Activated CD4-positive, alpha-beta T cell treated with anti-CD3 and anti-CD28 coated beads for 36 hours (primary cell): ENCODE measurements around the gene RIOK3. TPM values are rescaled to one million over a fixed set of nuclear protein-coding genes. Genes with fewer than 3 reads are reported as not detected.

ENCODE experiments used
- ATAC-seq: fragments of 200-7000 bp; cut with Tn5 transposase; one replicate; pipeline ENCODE4 v1.10.0; 2021; ENCODE audit warnings: mild to moderate bottlenecking, moderate library complexity
- CTCF ChIA-PET: fragments of 350-600 bp; sonication (Branson Sonifier 250); formaldehyde crosslinking; loops from one replicate; lab custom pipeline; 2021; ENCODE audit warnings: antibody characterized with exemption; lab: Charles Lee
- POLR2A ChIA-PET: fragments of 350-600 bp; sonication (Branson Sonifier 250); formaldehyde crosslinking; loops from one replicate; lab custom pipeline; 2021; ENCODE audit warnings: antibody characterized with exemption, inconsistent platforms; lab: Charles Lee
- DNase-seq: peaks from one replicate; pipeline ENCODE4 v3.0.0-alpha.2; 2020
- H3K27ac Mint-ChIP-seq: one replicate; pipeline ENCODE4 v1.8.0; 2021; ENCODE audit warnings: mixed read lengths
- H3K27me3 Mint-ChIP-seq: one replicate; pipeline ENCODE4 v1.8.0; 2021; ENCODE audit warnings: mixed read lengths
- H3K36me3 Mint-ChIP-seq: one replicate; pipeline ENCODE4 v1.8.0; 2021; ENCODE audit warnings: low read depth, mixed read lengths
- H3K4me1 Mint-ChIP-seq: one replicate; pipeline ENCODE4 v1.8.0; 2021; ENCODE audit warnings: mixed read lengths
- H3K4me3 Mint-ChIP-seq: one replicate; pipeline ENCODE4 v1.8.0; 2021; ENCODE audit warnings: mild to moderate bottlenecking, moderate library complexity, mixed read lengths
- H3K9me3 Mint-ChIP-seq: one replicate; pipeline ENCODE4 v1.8.0; 2021; ENCODE audit warnings: low read depth, mixed read lengths
- intact Hi-C, 2 experiments: fragments of 100-400 bp; cut with DNase I in 1 of 2; cut with micrococcal nuclease in 1 of 2; formaldehyde crosslinking; loops; one replicate each; pipeline versions ENCODE4 v1.14.2 to v1.15.1; 2022 to 2024; cut with DNase I, micrococcal nuclease
- total RNA-seq, 2 experiments: library from RNA; stranded (reverse); gene quantifications; one replicate each; pipeline ENCODE4 v1.2.3, GENCODE V29; 2021

The RIOK3 gene
- total RNA-seq, 2 experiments from 2014 or later: 71.1 to 71.2 TPM

DNA sequence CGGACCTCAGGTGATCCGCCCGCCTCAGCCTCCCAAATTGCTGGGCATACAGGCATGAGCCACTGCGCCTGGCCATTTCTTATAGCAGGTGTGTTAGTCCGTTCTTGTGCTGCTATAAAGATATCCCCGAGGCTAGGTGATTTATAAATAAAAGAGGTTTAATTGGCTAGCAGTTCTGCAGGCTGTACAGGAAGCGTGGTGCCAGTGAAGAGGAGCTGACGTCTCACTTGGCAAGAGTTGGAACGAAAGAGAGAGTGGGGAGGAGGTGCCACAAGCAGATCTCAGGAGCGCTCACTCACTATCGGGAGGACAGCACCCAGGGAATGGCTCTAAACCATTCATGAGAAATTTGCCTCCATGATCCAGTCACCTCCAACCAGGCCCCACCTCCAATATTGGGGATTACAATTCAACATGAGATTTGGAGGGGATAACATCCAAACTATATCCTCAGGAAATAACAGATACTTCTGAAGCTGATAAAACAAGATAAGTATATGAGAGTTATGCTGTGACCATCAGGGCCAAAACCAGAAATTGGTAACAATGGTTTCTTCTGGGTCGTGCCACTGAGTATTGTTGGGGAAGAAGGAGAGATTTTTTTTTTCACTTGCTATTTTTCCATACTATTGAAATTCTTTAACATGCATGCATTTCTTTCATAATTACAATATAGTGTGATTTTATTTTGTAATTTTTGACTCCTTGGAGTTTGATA lies 42.8 kb downstream of the RIOK3 start:
- no peaks in the 10 kb centered on the region for H3K27me3 Mint-ChIP-seq
- no peak overlapping the region for H3K4me3 Mint-ChIP-seq
- DNase-seq (no peak), ATAC-seq (no peak)
- H3K27ac Mint-ChIP-seq: no peak overlapping the region
- intact Hi-C loops: no loop called here
- H3K4me1 Mint-ChIP-seq: peaks cover 9% of the 10 kb centered on the region
- CTCF ChIA-PET: interaction anchor here (0.6 to 2.4 kb wide), 6 partner anchors 8 to 161 kb away, joined by 3 to 5 read pairs (median 4); no protein-coding TSS in a partner anchor
- POLR2A ChIA-PET: interaction anchor here (0.6 kb wide), 1 partner anchor 8 kb away, joined by 4 read pairs; no protein-coding TSS in a partner anchor
- no peaks in the 10 kb centered on the region for H3K9me3 Mint-ChIP-seq
- no peaks in the 10 kb centered on the region for H3K36me3 Mint-ChIP-seq

GRCh38 chr18:23498117-23498516 lies 45.0 kb downstream of the RIOK3 start:
- Mint-ChIP-seq H3K27ac (no peak overlapping the region), H3K36me3 (no peaks in the 10 kb centered on the region), H3K9me3 (no peaks in the 10 kb centered on the region), H3K27me3 (no peaks in the 10 kb centered on the region), H3K4me3 (no peak overlapping the region), H3K4me1 (peaks cover 16% of the 10 kb centered on the region)
- POLR2A ChIA-PET: interaction anchor here (0.5 to 0.6 kb wide), 3 partner anchors 50 to 644 kb away, joined by 3 to 5 read pairs (median 4); no protein-coding TSS in a partner anchor
- no peak for ATAC-seq
- CTCF ChIA-PET: interaction anchor here (0.6 to 4.3 kb wide), 29 partner anchors 8 to 1797 kb away, joined by 3 to 22 read pairs (median 5); partner anchors contain the start of gene RIOK3
- DNase-seq: no peak
- intact Hi-C loops: loop anchor here (1.0 to 2.0 kb wide), 2 partner anchors 89 to 315 kb away; no protein-coding TSS in a partner anchor

DNA sequence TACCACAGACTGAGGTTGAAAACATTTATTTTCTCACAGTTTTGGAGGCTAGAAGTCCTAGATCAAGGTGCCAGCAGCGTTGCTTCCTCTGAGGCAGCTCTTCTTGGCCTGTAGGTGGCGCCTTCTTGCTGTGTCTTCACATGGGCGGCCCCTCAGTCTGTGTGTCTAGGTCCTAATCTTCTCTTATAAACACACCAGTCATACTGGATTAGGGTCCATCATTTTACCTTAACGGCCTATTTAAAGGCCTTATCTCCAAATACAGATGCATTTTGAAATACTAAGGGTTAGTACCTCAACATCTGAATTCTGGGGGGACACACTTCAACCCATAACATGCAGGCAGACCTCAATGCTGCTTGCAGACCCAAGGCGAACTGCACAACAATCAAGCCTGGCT lies 45.8 kb downstream of the RIOK3 start:
- H3K4me3 Mint-ChIP-seq: no peak overlapping the region
- no peaks in the 10 kb centered on the region for H3K27me3 Mint-ChIP-seq
- ChIA-PET POLR2A (interaction anchor here (0.6 to 0.7 kb wide), 3 partner anchors 49 to 86 kb away, joined by 3 to 5 read pairs (median 4); no protein-coding TSS in a partner anchor), CTCF (interaction anchor here (0.6 to 4.3 kb wide), 30 partner anchors 9 to 1797 kb away, joined by 3 to 22 read pairs (median 5); partner anchors contain the start of gene RIOK3)
- no peak overlapping the region for H3K27ac Mint-ChIP-seq
- no peaks in the 10 kb centered on the region for H3K9me3 Mint-ChIP-seq
- ATAC-seq (peak; percentile 60), DNase-seq (peak; percentile 86)
- H3K36me3 Mint-ChIP-seq: no peaks in the 10 kb centered on the region
- H3K4me1 Mint-ChIP-seq: peaks cover 16% of the 10 kb centered on the region
- intact Hi-C loops: loop anchor here (1.0 to 2.0 kb wide), 4 partner anchors 87 to 314 kb away; partner anchors contain the start of gene NPC1 (in 1 of the 2)

DNA sequence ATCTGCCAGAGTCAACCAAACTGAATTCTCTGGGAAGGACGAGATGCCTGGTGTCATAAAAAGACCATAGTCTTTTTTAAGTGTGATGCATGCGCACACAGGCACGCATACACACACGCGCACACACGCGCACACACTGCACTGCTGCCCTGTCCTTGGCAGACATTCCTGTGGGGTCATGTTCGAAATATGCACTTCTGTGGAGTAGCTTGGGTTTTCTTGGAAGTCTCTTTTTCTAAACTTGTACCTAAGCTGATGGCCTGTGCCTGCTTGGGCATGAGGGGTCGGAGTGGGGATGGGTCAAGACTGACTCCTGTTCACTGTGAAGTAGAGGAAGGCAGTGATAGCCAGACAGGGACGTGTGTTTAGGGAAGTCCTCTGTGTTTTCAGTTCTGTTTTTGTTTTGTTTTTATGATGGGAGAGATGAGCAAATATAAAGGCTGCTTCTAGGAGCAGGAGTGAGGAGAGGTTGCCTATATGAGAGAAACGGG lies 46.2 kb downstream of the RIOK3 start:
- POLR2A ChIA-PET: no interaction called here
- DNase-seq (no peak), ATAC-seq (no peak)
- H3K9me3 Mint-ChIP-seq: no peaks in the 10 kb centered on the region
- H3K27me3 Mint-ChIP-seq: no peaks in the 10 kb centered on the region
- CTCF ChIA-PET: interaction anchor here (0.6 to 4.3 kb wide), 15 partner anchors 9 to 422 kb away, joined by 3 to 22 read pairs (median 5); no protein-coding TSS in a partner anchor
- H3K36me3 Mint-ChIP-seq: no peaks in the 10 kb centered on the region
- H3K4me3 Mint-ChIP-seq: no peak overlapping the region
- intact Hi-C loops: loop anchor here (1.0 to 2.0 kb wide), 3 partner anchors 87 to 313 kb away; partner anchors contain the start of gene NPC1 (in 1 of the 2)
- H3K27ac Mint-ChIP-seq: no peak overlapping the region
- H3K4me1 Mint-ChIP-seq: peaks cover 18% of the 10 kb centered on the region

GRCh38 chr18:23501626-23502025 lies 48.5 kb downstream of the RIOK3 start:
- H3K4me1 Mint-ChIP-seq: peaks cover 35% of the 10 kb centered on the region
- no peak overlapping the region for H3K27ac Mint-ChIP-seq
- POLR2A ChIA-PET: no interaction called here
- H3K36me3 Mint-ChIP-seq: peaks cover 8% of the 10 kb centered on the region
- H3K9me3 Mint-ChIP-seq: no peaks in the 10 kb centered on the region
- H3K4me3 Mint-ChIP-seq: no peak overlapping the region
- no peak for DNase-seq
- intact Hi-C loops: loop anchor here (2.0 to 10.0 kb wide), 4 partner anchors 173 to 567 kb away; partner anchors contain the start of gene TTC39C (in 1 of the 2)
- ATAC-seq: no peak
- CTCF ChIA-PET: interaction anchor here (0.9 to 1.8 kb wide), 5 partner anchors 13 to 560 kb away, joined by 3 to 7 read pairs (median 4); no protein-coding TSS in a partner anchor
- no peaks in the 10 kb centered on the region for H3K27me3 Mint-ChIP-seq

GRCh38 chr18:23502516-23503037 lies 49.5 kb downstream of the RIOK3 start:
- no peaks in the 10 kb centered on the region for H3K9me3 Mint-ChIP-seq
- ChIA-PET CTCF (interaction anchor here (0.8 to 1.8 kb wide), 4 partner anchors 14 to 80 kb away, joined by 3 to 7 read pairs (median 4); no protein-coding TSS in a partner anchor), POLR2A (interaction anchor here (0.6 kb wide), 1 partner anchor 29 kb away, joined by 3 read pairs; no protein-coding TSS in a partner anchor)
- H3K4me3 Mint-ChIP-seq: peak overlapping the region; percentile 94
- DNase-seq (no peak), ATAC-seq (no peak)
- peaks cover 11% of the 10 kb centered on the region for H3K36me3 Mint-ChIP-seq
- H3K27ac Mint-ChIP-seq: peak overlapping the region; percentile 94
- H3K4me1 Mint-ChIP-seq: peaks cover 41% of the 10 kb centered on the region
- no peaks in the 10 kb centered on the region for H3K27me3 Mint-ChIP-seq
- intact Hi-C loops: loop anchor here (1.0 to 10.0 kb wide), 9 partner anchors 14 to 568 kb away; partner anchors contain the start of genes NPC1 (in 2 of the 2), RIOK3 (in 2 of the 2) and TTC39C (in 1 of the 2)

DNA sequence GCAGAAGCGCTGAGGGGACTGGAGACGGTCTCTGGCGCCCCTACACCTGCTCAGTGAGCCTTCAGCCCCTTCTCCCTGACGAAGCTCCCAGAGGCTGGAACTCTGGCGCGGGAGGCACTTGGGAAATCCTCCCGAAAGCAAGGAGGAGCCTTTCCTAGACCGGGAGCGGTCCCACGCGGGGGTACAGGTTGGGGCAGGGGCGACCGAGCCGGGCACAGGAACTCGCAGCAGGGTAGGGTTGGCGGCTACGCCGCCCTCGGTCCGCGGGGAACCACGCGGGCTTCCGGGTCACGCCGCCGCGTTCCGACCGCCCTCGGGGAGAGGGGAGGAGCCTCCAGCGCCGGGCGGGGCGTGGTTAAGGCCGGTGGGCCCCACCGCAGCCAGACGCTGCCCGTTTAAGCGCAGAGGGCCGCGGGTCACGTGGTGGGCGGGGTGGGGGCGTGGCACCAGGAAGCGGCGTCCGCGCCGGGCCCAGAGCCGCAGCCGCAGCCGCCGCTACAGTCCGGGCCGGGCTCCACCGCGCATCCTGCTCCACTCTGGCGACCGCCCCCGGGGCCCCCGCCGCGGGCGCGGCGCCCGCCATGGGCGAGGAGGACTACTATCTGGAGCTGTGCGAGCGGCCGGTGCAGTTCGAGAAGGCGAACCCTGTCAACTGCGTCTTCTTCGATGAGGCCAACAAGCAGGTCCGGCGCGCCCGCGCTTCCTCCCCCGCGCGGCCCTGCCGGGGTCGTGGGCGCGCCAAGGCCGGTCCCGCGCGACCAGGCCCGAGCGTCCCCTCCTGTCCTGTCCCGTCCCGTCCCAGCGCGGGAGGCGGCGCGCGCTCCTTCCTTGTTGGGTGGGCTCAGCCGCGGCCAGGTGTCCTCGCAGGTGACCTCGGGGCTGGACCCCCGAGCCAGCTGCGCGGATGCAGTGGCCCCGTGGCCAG lies 50.2 kb downstream of the RIOK3 start, which contains the start of gene RMC1:
Gene RMC1 (plus strand): TSS at position 474 of the 925 bp plus-strand sequence. CDS start 108 bp downstream, at position 582.
- H3K27ac Mint-ChIP-seq: peak within 1 kb of the TSS; percentile 94
- CTCF ChIA-PET: interaction anchor here (0.6 to 4.0 kb wide), 6 partner anchors 10 to 531 kb away, joined by 3 to 40 read pairs (median 4); no protein-coding TSS in a partner anchor
- no peaks in the 10 kb centered on the region for H3K27me3 Mint-ChIP-seq
- DNase-seq: peak; percentile 99
- POLR2A ChIA-PET: no interaction called here
- H3K9me3 Mint-ChIP-seq: no peaks in the 10 kb centered on the region
- peak; percentile 91 for ATAC-seq
- intact Hi-C loops: loop anchor here (1.0 to 10.0 kb wide), 9 partner anchors 15 to 568 kb away; partner anchors contain the start of genes NPC1 (in 2 of the 2), RIOK3 (in 2 of the 2) and TTC39C (in 1 of the 2)
- H3K4me1 Mint-ChIP-seq: peaks cover 38% of the 10 kb centered on the region
- H3K4me3 Mint-ChIP-seq: peak within 1 kb of the TSS; percentile 94
- peaks cover 13% of the 10 kb centered on the region for H3K36me3 Mint-ChIP-seq

DNA sequence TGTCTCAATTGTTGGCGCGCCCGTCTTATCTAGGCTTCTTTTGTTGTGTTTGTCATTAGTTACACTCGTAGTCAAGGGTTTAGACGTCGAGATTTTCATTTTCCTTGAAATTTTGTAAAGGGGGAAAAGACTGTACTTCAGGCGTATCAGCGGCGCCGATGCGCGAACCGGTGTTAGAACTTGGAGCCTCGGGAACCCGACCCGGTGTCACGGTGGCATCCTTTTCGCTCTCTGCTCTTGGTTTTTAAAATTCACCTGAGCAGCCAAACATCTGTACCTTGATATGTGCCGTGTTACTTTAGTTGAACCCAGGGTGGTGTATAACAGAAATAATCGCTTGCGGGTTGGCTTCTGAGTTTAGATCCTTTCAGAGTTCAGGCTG lies 50.9 kb downstream of the RIOK3 start:
- CTCF ChIA-PET: interaction anchor here (0.6 to 4.0 kb wide), 3 partner anchors 9 to 531 kb away, joined by 3 to 40 read pairs (median 3); no protein-coding TSS in a partner anchor

DNA sequence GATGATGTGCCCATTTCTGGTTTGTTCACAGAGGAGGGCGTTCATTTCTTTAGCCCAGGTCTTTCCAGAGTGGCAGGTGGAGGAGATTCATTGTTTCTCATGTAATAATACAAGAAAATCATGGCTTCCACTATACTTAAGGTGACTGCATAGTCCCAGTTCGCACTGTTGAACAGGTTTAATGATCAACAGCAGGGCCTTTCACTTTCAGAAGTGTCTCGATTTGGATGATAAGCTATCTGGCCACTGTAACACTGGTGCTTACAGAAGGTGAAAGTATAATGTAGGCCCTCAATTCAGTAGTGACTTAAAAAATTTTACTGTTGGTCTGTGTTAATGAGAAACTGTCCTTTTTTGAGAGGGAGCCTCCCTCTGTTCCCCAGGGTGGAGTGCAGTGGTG lies 51.6 kb downstream of the RIOK3 start:
- Mint-ChIP-seq H3K4me1 (peaks cover 34% of the 10 kb centered on the region), H3K4me3 (peak overlapping the region; percentile 94), H3K27ac (peak overlapping the region; percentile 72), H3K36me3 (peaks cover 19% of the 10 kb centered on the region), H3K27me3 (no peaks in the 10 kb centered on the region), H3K9me3 (no peaks in the 10 kb centered on the region)
- DNase-seq (peak; percentile 9), ATAC-seq (peak; percentile 41)
- CTCF ChIA-PET: interaction anchor here (0.8 to 4.0 kb wide), 7 partner anchors 8 to 76 kb away, joined by 3 to 40 read pairs (median 3); no protein-coding TSS in a partner anchor
- intact Hi-C loops: loop anchor here in 1 of 2 experiments (1.0 to 10.0 kb wide), 2 partner anchors 373 to 510 kb away; partner anchors contain the start of gene TTC39C
- POLR2A ChIA-PET: no interaction called here

More for the DNA sequence above, 50.9 kb downstream of the RIOK3 start:
- DNase-seq (peak; percentile 40), ATAC-seq (no peak)
- intact Hi-C loops: loop anchor here (1.0 to 10.0 kb wide), 9 partner anchors 16 to 569 kb away; partner anchors contain the start of genes NPC1 (in 2 of the 2), RIOK3 (in 2 of the 2) and TTC39C (in 1 of the 2)
- H3K4me3 Mint-ChIP-seq: peak overlapping the region; percentile 94
- peaks cover 19% of the 10 kb centered on the region for H3K36me3 Mint-ChIP-seq
- H3K9me3 Mint-ChIP-seq: no peaks in the 10 kb centered on the region
- peak overlapping the region; percentile 72 for H3K27ac Mint-ChIP-seq
- POLR2A ChIA-PET: no interaction called here
- peaks cover 36% of the 10 kb centered on the region for H3K4me1 Mint-ChIP-seq
- no peaks in the 10 kb centered on the region for H3K27me3 Mint-ChIP-seq
